ENCODE measurements around the gene AP3S2.
"Not testable (repeated sequence)": the region's sequence is repeated elsewhere in the genome, so short reads cannot be mapped to it uniquely, and the experiment has no call there.

Gene AP3S2

DNA sequence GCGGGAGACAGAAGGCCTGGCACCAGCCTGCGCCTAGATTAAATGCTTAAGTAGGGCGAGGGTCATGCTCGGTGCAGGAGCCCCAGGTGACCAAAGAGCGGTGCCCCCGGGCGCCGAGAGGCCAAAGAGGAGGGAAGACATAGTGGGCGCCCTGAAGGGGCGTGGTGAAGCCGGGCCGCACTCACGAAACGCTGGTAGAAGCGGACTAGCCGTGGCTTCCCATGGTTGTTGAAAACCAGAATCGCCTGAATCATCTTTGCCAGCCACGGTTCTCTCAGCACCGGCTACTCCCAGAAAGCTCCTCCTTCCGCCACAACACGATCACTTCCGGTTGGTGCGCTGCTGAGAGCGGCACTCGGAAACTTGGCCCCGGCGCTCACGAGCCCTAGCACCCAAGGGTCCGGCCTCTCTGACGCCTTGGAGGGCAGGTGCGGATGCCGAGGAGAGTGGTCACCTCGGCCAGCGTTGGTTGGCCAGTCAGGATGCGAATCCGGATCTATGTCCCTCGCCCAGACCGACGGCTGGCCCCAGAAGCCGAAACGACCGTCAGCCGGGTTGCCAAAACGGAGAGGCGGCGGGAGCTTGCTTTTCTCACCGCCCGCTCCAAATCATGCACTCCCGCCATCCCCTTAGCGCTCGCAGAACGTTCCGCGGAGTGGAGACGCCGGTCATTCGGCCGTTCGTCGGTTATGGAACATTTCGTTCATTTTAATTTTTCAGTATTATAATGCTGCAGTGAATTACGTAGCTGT, at the start of gene AP3S2:
Gene AP3S2, minus strand, starts transcription at position 299 of the 752 bp plus-strand sequence. Its CDS starts 45 bp downstream, at position 254.
- peak; percentile 66 to 77 for DNase-seq (ENCODE audit: low read depth in 2 of 2)

- DNase-seq (ENCODE audit: low read depth in 2 of 2): no peak
Observed at GRCh38 chr15:89939910-89940309, 46.1 kb upstream of the AP3S2 start.

DNA sequence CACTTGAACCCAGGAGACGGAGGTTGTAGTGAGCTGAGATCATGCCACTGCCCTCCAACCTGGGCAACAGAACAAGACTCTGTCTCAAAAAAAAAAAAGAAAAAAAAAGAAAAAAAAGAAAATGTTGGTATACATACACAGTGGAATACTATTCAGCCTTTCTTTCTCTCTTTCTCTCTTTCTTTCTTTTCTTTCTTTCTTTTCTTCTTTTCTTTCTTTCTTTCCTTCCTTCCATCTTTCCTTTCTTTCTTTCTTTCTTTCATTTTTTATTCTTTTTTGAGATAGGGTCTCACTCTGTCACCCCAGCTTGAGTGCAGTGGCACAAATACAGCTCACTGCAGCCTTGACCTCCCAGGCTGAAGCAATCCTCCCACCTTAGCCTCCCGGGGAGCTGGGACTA, 45.6 kb upstream of the AP3S2 start:
- not testable (repeated sequence) for DNase-seq (ENCODE audit: low read depth in 2 of 2)

DNA sequence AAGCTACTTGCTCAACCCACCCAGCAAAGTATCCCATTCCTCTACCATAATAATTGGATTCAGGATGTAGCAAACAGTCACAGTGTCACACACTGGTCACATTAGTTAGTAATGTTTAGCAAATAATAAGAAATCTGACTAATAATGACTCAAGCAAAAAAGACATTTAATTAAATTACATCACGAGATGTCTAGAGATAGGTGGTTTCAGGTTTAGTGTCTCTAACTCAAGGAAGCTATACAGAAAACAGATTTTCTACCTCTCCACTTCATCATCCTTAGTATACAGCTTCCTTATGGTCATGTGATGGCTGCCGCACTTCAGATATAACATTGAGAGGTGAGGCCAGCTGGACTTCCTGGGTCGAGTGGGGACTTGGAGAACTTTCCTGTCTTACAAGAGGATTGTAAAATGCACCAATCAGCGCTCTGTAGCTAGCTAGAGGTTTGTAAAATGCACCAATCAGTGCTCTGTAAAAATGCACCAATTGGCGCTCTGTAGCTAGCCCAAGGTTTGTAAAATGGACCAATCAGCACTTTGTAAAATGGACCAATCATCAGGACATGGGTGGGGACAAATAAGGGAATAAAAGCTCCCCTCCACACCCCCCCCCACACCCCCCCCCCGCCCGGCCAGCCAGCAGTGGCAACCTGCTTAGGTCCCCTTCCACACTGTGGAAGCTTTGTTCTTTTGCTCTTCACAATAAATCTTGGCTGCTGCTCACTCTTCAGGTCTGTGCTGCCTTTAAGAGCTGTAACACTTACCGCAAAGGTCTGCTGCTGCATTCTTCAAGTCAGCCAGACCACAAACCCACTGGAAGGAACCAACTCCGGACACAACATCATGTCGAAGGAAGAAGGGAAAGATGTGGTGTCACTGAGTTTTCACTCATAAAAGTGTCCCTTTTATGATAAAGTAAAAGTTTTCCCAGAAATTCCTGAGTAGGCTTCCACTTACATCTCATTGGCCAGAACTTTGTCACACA, 43.9 kb upstream of the AP3S2 start:
- DNase-seq (ENCODE audit: low read depth in 2 of 2): no peak

DNA sequence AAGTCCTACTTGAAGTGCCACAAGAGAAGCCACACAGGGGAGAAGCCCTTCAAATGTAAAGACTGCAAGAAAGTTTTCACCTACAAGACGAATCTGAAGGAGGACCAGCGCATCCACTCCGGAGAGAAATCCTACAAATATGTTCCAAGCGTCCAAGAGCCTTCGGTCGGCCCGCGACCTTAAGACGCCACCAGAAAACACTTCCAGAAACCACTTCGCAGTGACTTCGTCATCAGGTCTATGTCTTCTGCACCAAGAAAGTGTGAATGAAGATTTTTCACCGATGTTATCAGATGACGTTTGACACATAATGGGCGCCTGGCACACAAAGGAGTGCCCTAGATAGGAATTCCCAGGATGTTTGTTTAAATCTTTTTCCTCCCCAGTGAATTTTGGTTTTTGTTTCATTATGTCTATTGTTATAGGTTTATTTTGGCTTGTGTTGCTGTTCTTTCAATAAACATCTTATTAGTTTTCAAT, 43.0 kb upstream of the AP3S2 start:
- no peak for DNase-seq (ENCODE audit: low read depth in 2 of 2)

DNA sequence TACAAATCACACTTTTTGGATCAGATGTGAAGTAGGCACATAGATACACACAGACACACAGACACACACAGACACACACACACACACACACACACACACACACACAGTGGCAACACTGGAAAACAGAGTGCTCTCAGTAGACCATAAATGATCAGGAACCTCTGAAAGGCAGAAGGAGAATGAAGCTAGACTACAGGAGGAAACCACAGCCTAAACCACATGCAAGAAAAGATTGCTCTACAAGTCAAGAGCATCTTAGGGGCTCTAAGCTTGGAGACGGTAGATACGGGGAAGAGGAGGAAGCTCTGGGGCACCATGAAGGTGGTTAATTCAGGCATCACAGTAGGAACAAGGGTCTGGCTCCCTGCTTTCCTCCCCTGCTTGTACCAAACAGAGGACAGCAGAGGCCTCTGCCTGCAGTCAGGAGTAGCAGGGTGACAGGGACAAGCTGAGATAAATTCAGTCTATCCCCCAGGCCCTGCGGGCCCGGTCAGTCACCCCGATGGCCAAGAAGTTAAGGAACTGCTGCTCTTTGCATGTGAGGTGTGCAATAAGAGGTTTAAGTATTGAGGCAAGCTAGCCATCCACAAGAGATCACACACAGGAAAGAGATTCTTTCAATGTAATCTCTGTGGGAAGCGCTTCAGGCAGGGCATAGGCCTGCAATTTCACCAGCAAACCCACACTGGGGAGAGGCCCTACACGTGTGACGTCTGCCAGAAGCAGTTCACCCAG, 42.4 kb upstream of the AP3S2 start:
- DNase-seq (ENCODE audit: low read depth in 2 of 2): no peak

- no peak for DNase-seq (ENCODE audit: low read depth in 2 of 2)
Observed at GRCh38 chr15:89932880-89933279, 39.1 kb upstream of the AP3S2 start.

DNA sequence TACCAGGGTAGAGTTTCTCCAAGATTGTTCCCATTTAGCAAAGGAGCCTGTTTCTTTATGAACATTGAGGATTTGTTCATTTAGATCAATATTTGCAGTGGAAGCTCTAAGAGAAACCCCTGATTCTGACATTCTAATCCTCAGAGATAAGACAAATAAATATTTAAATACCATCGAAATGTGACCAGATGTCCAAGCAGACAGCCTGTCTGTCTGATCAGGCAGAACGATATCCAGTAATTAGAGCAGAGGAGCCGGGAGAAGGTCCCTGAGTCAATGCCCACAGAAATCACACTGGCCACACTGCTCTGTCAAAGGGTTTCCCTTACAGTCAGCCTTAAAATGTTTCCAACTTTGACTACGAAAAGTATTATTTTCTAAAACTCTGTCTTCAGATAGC, 34.6 kb upstream of the AP3S2 start:
- DNase-seq (ENCODE audit: low read depth in 2 of 2): no peak

- DNase-seq (ENCODE audit: low read depth in 2 of 2): no peak
Observed at GRCh38 chr15:89926158-89926557, 32.4 kb upstream of the AP3S2 start.

GRCh38 chr15:89917442-89918101, 23.8 kb upstream of the AP3S2 start:
- DNase-seq (ENCODE audit: low read depth in 2 of 2): no peak

DNA sequence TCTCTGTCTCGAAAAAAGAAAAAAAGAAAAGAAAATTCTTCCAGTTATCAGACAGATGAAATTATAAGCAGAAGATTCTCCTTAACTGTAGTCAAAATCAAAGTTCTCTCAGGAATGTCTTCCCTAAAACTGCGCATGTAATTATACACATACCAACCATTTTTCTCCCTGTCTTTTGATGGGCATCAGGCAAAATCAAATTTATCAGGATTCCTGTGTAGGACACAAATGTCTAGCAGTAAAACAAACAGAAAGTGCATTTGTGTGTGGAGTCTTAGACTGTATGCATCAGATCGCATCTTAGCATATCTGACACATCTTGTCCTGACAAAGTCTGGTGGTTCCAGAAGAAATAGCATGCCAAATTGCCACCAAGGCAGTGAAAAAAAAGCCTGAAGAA, 22.9 kb upstream of the AP3S2 start:
- no peak for DNase-seq (ENCODE audit: low read depth in 2 of 2)

DNA sequence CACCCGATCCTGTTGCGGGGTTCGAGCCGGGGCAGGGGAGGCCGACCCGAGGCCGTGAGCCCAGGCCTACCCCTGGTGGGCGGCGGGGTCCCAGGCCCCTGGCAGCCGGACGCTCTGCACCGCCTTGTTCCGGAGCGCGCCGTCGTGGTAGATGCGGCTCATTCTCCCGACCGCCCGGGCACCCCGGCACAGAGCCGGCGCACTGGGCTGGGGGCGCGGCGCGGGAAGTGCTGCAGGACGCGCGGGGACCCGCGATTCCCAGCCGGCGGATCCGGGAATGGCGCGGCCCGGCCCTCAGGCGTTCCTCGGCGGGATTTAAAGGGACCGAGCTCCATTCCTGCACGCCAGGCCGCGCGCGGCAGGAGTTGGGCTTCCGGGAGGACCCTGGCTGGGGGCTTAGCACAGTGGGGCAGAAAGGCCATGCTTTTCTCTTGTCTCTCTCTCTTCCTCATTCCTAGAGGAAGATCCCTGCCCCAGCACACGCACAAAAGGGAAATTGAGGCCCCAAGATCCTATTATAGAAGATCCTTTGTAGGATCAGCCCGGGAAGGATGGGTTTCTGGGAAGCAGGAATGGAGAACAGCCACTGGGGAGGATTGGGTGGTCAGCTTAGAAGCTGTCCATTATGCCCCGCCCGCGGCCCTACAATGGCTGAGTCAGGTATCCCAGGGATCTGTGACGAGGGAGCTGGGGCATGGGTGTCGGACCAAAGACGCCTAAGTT, 19.0 kb upstream of the AP3S2 start, which contains the start of gene ARPIN:
Gene ARPIN, minus strand, starts transcription at position 279 of the 723 bp plus-strand sequence. Its CDS starts 117 bp downstream, at position 162.
- no peak for DNase-seq (ENCODE audit: low read depth in 2 of 2)

- DNase-seq (ENCODE audit: low read depth in 2 of 2): no peak
Observed at GRCh38 chr15:89912145-89912673, 18.4 kb upstream of the AP3S2 start.

- no peak for DNase-seq (ENCODE audit: low read depth in 2 of 2)
Observed at GRCh38 chr15:89910891-89911626, 17.3 kb upstream of the AP3S2 start.

DNA sequence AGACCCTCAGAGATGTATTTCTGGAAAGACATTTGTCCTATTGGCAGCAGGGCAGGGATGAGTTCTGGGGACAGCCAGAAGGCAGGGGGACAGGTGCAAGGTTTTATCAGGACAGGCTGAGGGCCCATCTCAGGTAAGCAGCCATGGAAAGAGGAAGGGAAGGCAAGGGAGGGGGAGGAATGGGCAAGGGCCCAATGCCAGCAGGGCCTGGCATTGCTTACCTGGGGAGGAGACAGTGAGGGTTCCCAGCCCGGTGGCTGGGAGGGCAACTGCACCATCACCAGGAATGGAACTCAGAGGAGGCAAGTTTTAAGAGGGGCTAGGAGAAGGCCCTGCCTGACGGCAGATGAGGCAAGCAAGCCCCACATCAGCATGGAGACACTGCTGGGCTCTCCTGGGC, 15.8 kb upstream of the AP3S2 start:
- no peak for DNase-seq (ENCODE audit: low read depth in 2 of 2)

GRCh38 chr15:89908226-89908625, 14.4 kb upstream of the AP3S2 start:
- DNase-seq (ENCODE audit: low read depth in 2 of 2): no peak

GRCh38 chr15:89907289-89907688, 13.5 kb upstream of the AP3S2 start:
- no peak for DNase-seq (ENCODE audit: low read depth in 2 of 2)

DNA sequence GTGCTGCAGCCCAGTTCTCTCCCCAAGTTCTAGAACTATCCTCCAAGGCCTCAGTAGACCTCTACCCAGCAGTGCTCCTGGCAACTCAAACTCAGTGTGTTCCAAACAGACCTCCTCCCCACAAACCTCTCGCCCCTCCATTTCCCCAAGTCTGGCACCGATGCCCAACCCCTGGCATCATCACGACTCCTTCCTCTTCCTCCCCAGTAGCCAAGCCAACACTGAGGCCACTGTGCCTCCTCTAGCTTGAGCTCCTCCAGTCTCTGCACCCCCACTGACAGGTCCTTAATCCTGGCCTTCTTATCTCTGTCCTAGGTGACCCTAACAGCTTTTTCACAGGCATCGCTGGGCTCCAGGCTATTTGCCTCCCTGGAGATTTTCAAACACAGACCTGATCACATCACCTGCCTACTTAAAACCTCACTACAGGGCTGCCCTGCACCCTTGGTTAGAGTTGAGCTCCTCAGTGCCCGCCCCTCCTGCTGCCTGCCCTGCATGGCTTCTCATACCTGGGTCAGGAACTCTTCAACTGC, 12.1 kb upstream of the AP3S2 start:
- no peak for DNase-seq (ENCODE audit: low read depth in 2 of 2)

DNA sequence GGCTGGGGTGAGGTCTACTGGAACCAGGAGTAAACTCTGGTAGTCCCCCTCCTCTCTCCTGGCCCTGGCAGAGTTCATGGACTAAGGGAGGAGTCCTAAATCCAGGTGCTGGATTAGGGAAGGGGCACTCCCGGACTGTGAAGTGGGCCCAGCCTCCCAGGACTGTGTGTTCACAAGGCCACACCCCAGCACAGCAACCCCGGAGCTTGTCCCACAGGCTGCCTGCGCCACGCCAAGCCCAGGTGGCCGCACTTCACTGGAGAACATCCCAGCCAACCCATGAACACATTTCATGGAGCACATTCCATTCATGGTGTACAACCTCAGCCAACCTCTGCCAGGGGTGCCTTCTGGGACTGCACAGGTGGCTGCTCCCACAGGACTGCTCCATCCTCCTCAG, 10.7 kb upstream of the AP3S2 start:
- DNase-seq (ENCODE audit: low read depth in 2 of 2): no peak

DNA sequence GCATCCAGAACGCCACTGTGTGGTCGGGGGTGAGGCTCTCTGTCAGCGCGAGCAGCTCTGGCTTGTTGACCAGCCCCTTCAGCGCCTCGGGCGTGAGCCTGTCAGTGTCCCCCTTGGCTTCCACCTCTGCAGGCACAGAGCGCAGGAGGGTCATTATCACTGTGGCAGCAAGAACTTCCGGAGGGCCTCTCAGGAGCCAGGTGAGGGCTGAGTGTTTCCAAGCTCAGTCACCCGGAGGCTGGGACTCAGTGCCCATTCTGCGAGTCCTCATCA, 10.0 kb upstream of the AP3S2 start:
- no peak for DNase-seq (ENCODE audit: low read depth in 2 of 2)

All from stimulated activated CD4-positive, alpha-beta T cell treated with anti-CD3 and anti-CD28 coated beads, Interleukin-1b, Interleukin-23, amount 100 ng/mL, for 1 hour (primary cell).